ENCODE measurements around the gene GRIN2A. TPM values are rescaled to one million over a fixed set of nuclear protein-coding genes. Genes with fewer than 3 reads are reported as not detected.

Gene GRIN2A
- total and polyA plus RNA-seq, 8 donors, result 0.03 to 0.96 (median 0.26) TPM

GRCh38 chr16:10009684-10010083 lies 172.5 kb downstream of the GRIN2A start:
- intact Hi-C loops (cut with DNase I), result no loop called here
- peak in 1 of 4 donors; percentile 2 for DNase-seq
- Histone ChIP-seq H3K27ac (no peak overlapping the region), H3K4me1 (no peaks in the 10 kb centered on the region), H3K9me3 (peaks cover 0 to 5% of the 10 kb centered on the region in 2 donors), H3K27me3 (peaks cover 0 to 7% of the 10 kb centered on the region in 2 donors), H3K36me3 (no peaks in the 10 kb centered on the region), H3K4me3 (no peak overlapping the region)
- no peak for ATAC-seq
- no peak for TF ChIP-seq CTCF (IDR thresholded peaks at IDR 0.05)

GRCh38 chr16:10003486-10003885 lies 178.7 kb downstream of the GRIN2A start:
- Histone ChIP-seq H3K4me1 (no peaks in the 10 kb centered on the region), H3K27ac (no peak overlapping the region), H3K9me3 (peaks cover 0 to 5% of the 10 kb centered on the region in 2 donors), H3K27me3 (no peaks in the 10 kb centered on the region), H3K36me3 (no peaks in the 10 kb centered on the region), H3K4me3 (no peak overlapping the region)
- no peak for TF ChIP-seq CTCF (IDR thresholded peaks at IDR 0.05)
- intact Hi-C loops (cut with DNase I), result no loop called here
- no peak for DNase-seq
- ATAC-seq, result no peak

GRCh38 chr16:10001258-10001775 lies 180.9 kb downstream of the GRIN2A start:
- no peak for ATAC-seq
- Histone ChIP-seq H3K4me1 (no peaks in the 10 kb centered on the region), H3K9me3 (peaks cover 0 to 5% of the 10 kb centered on the region in 2 donors), H3K36me3 (no peaks in the 10 kb centered on the region), H3K27ac (no peak overlapping the region), H3K4me3 (no peak overlapping the region), H3K27me3 (no peaks in the 10 kb centered on the region)
- TF ChIP-seq CTCF (IDR thresholded peaks at IDR 0.05), result no peak
- intact Hi-C loops (cut with DNase I), result no loop called here
- no peak for DNase-seq

GRCh38 chr16:9996221-9996620 lies 186.0 kb downstream of the GRIN2A start:
- H3K9me3 ChIP-seq, result no peaks in the 10 kb centered on the region
- no peak for TF ChIP-seq CTCF (IDR thresholded peaks at IDR 0.05)
- no peak for ATAC-seq
- H3K4me3 ChIP-seq, result no peak overlapping the region
- intact Hi-C loops (cut with DNase I), result no loop called here
- no peaks in the 10 kb centered on the region for H3K27me3 ChIP-seq
- DNase-seq, result no peak
- H3K36me3 ChIP-seq, result no peaks in the 10 kb centered on the region
- no peak overlapping the region for H3K27ac ChIP-seq
- no peaks in the 10 kb centered on the region for H3K4me1 ChIP-seq

- no peak for DNase-seq
- H3K27me3 ChIP-seq, result no peaks in the 10 kb centered on the region
- H3K4me3 ChIP-seq, result no peak overlapping the region
- H3K9me3 ChIP-seq, result no peaks in the 10 kb centered on the region
- intact Hi-C loops (cut with DNase I), result no loop called here
- no peak for TF ChIP-seq CTCF (IDR thresholded peaks at IDR 0.05)
- H3K4me1 ChIP-seq, result no peaks in the 10 kb centered on the region
- H3K27ac ChIP-seq, result no peak overlapping the region
- ATAC-seq, result no peak
- no peaks in the 10 kb centered on the region for H3K36me3 ChIP-seq
Measured at GRCh38 chr16:9992441-9992840, 189.8 kb downstream of the GRIN2A start.

Measured in left lung (tissue), 10 donors.